Immature natural killer cell (primary cell): Measurements from ENCODE around the gene GLCE. TPM values are rescaled to one million over a fixed set of nuclear protein-coding genes. Genes with fewer than 3 reads are reported as not detected.

Experiments
- DNase-seq, 3 donors: peaks; one replicate each; pipeline ENCODE4 v3.0.0; 2022; ENCODE audit warnings: mixed read lengths in 1 of 3
- H3K27ac Mint-ChIP-seq, 6 donors: one replicate each; pipeline ENCODE4 v1.8.0; 2020; ENCODE audit warnings: mixed read lengths in 6 of 6, mild to moderate bottlenecking in 5 of 6, inconsistent platforms in 4 of 6, moderate library complexity in 3 of 6
- H3K27me3 Mint-ChIP-seq, 3 donors: one replicate each; pipeline ENCODE4 v1.8.0; 2020 to 2021; ENCODE audit warnings: low read depth in 3 of 3, mild to moderate bottlenecking in 3 of 3, mixed read lengths in 3 of 3, moderate library complexity in 3 of 3, inconsistent platforms in 1 of 3
- H3K36me3 Mint-ChIP-seq, 3 donors: one replicate each; pipeline ENCODE4 v1.8.0; 2020; ENCODE audit warnings: mixed read lengths in 3 of 3, inconsistent platforms in 2 of 3, mild to moderate bottlenecking in 2 of 3
- H3K4me1 Mint-ChIP-seq, 2 donors: one replicate each; pipeline ENCODE4 v1.8.0; 2020; ENCODE audit warnings: inconsistent platforms in 2 of 2, mild to moderate bottlenecking in 2 of 2, mixed read lengths in 2 of 2, moderate library complexity in 1 of 2
- H3K4me3 Mint-ChIP-seq, 5 donors: one replicate each; pipeline ENCODE4 v1.8.0; 2020; ENCODE audit warnings: mild to moderate bottlenecking in 5 of 5, mixed read lengths in 5 of 5, inconsistent platforms in 3 of 5, moderate library complexity in 3 of 5
- H3K9me3 Mint-ChIP-seq, 6 donors: one replicate each; pipeline ENCODE4 v1.8.0; 2020; ENCODE audit warnings: mild to moderate bottlenecking in 6 of 6, mixed read lengths in 6 of 6, inconsistent platforms in 4 of 6, moderate library complexity in 3 of 6
- polyA plus RNA-seq, 3 donors: library from polyadenylated mRNA; unstranded; fragments of 300-500 nt; fragmentation: Illumina TruSeq; gene quantifications; one replicate each; pipeline ENCODE4 v1.2.3, GENCODE V29; 2021

Gene GLCE
- polyA plus RNA-seq, 3 donors from 2014 or later: 4.2 TPM; not detected in 1

DNA sequence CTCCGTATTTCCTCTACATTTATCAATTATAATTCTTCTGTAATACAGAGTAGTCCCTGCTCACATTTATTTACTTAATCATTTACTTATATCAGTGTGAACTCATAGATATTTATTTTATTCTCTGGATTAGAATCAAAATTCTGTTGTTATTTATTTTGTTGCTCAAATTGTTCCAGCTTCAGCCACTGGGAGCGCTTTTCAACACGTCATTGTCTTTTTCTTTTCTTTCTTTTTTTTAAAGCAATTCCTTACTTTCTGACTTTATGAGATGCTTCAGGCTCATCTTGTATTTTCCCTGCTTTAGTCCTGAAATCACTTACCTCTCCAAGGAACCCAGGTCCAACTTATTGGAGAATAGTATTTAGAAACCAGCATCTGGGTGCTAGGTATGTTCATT, 53.4 kb downstream of the GLCE start:
- Mint-ChIP-seq H3K4me1 (no peaks in the 10 kb centered on the region), H3K4me3 (no peak overlapping the region), H3K27ac (no peak overlapping the region), H3K9me3 (no peaks in the 10 kb centered on the region), H3K36me3 (no peaks in the 10 kb centered on the region), H3K27me3 (peaks cover 0 to 2% (median 0%) of the 10 kb centered on the region in 3 donors)
- no peak for DNase-seq

DNA sequence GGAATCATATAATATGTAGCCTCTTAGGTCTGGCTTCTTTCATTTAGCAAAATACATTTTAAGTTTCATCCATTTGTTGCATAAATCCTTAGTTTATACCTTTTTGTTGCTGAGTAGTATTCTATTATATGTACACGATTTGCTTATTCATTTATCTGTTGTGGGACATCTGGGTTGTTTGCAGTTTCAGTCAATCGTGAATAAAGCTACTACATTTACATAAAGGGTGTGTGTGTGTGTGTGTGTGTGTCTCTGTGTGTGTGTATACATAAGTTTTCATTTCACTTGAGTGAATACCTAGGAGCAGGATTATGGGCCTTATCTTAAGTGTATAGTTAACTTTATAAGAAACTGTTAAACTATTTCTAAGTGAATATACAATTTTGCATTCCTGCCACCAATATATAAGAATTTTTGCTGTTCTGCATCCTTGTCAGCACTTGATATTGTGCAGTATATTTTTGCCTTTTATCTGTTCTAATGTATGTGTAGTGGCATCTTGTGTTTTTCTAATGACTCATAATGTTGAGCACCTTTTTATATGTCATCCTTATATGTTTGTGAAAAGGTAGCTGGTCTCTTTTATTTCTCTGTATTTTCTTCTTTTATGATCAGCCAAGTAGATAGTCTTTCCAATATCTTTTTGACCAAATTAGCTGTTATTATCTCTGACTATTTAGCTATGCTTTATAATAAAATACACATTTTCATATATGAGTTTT, 55.0 kb downstream of the GLCE start:
- H3K27me3 Mint-ChIP-seq: no peaks in the 10 kb centered on the region
- no peaks in the 10 kb centered on the region for H3K9me3 Mint-ChIP-seq
- no peak overlapping the region for H3K4me3 Mint-ChIP-seq
- DNase-seq: no peak
- no peak overlapping the region for H3K27ac Mint-ChIP-seq
- H3K4me1 Mint-ChIP-seq: no peaks in the 10 kb centered on the region
- no peaks in the 10 kb centered on the region for H3K36me3 Mint-ChIP-seq

GRCh38 chr15:69217381-69217780, 56.9 kb downstream of the GLCE start:
- Mint-ChIP-seq H3K36me3 (peaks cover 0 to 4% (median 0%) of the 10 kb centered on the region in 3 donors), H3K4me3 (no peak overlapping the region), H3K9me3 (no peaks in the 10 kb centered on the region), H3K27ac (no peak overlapping the region), H3K4me1 (no peaks in the 10 kb centered on the region), H3K27me3 (peaks cover 0 to 2% (median 0%) of the 10 kb centered on the region in 3 donors)
- no peak for DNase-seq

DNA sequence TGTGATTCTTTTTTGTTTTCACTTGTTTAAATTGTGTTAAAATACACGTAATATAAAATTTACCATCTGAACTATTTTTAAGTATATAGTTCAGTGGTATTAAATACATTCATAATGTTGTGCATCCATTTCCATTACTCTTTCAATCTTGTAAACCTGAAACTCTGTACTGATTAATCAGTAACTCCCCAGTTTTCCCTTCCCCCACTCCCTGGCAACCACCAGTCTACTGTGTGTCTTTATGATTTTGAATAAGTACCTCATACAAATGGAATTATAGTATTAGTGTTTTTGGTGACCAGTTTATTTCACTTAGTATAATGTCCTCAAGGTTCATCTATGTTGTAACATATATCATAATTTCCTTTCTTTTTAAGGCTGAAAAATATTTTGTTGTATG, 59.3 kb downstream of the GLCE start:
- peaks cover 0 to 2% (median 2%) of the 10 kb centered on the region in 3 donors for H3K27me3 Mint-ChIP-seq
- H3K36me3 Mint-ChIP-seq: peaks cover 8 to 17% (median 10%) of the 10 kb centered on the region in 3 donors
- DNase-seq: no peak
- H3K4me1 Mint-ChIP-seq: no peaks in the 10 kb centered on the region
- no peak overlapping the region for H3K27ac Mint-ChIP-seq
- peaks cover 0 to 13% (median 0%) of the 10 kb centered on the region in 6 donors for H3K9me3 Mint-ChIP-seq
- no peak overlapping the region for H3K4me3 Mint-ChIP-seq

- peaks cover 0 to 13% (median 0%) of the 10 kb centered on the region in 6 donors for H3K9me3 Mint-ChIP-seq
- H3K4me3 Mint-ChIP-seq: no peak overlapping the region
- H3K36me3 Mint-ChIP-seq: peaks cover 8 to 17% (median 10%) of the 10 kb centered on the region in 3 donors
- H3K4me1 Mint-ChIP-seq: no peaks in the 10 kb centered on the region
- no peak for DNase-seq
- no peak overlapping the region for H3K27ac Mint-ChIP-seq
- H3K27me3 Mint-ChIP-seq: peaks cover 0 to 2% (median 2%) of the 10 kb centered on the region in 3 donors
These were observed 61.6 kb downstream of the GLCE start for GRCh38 chr15:69222002-69222474.

- Mint-ChIP-seq H3K4me3 (no peak overlapping the region), H3K27me3 (peaks cover 0 to 2% (median 2%) of the 10 kb centered on the region in 3 donors), H3K27ac (no peak overlapping the region), H3K36me3 (peaks cover 12 to 19% (median 12%) of the 10 kb centered on the region in 3 donors), H3K4me1 (no peaks in the 10 kb centered on the region), H3K9me3 (peaks cover 0 to 13% (median 0%) of the 10 kb centered on the region in 6 donors)
- DNase-seq: no peak
These were observed 62.8 kb downstream of the GLCE start for GRCh38 chr15:69223083-69223813.

- peaks cover 19 to 24% (median 20%) of the 10 kb centered on the region in 3 donors for H3K36me3 Mint-ChIP-seq
- H3K9me3 Mint-ChIP-seq: peaks cover 0 to 13% (median 0%) of the 10 kb centered on the region in 6 donors
- H3K27ac Mint-ChIP-seq: no peak overlapping the region
- H3K4me3 Mint-ChIP-seq: no peak overlapping the region
- peaks cover 0 to 2% (median 2%) of the 10 kb centered on the region in 3 donors for H3K27me3 Mint-ChIP-seq
- DNase-seq: no peak
- no peaks in the 10 kb centered on the region for H3K4me1 Mint-ChIP-seq
These were observed 63.9 kb downstream of the GLCE start for GRCh38 chr15:69224383-69224782.

DNA sequence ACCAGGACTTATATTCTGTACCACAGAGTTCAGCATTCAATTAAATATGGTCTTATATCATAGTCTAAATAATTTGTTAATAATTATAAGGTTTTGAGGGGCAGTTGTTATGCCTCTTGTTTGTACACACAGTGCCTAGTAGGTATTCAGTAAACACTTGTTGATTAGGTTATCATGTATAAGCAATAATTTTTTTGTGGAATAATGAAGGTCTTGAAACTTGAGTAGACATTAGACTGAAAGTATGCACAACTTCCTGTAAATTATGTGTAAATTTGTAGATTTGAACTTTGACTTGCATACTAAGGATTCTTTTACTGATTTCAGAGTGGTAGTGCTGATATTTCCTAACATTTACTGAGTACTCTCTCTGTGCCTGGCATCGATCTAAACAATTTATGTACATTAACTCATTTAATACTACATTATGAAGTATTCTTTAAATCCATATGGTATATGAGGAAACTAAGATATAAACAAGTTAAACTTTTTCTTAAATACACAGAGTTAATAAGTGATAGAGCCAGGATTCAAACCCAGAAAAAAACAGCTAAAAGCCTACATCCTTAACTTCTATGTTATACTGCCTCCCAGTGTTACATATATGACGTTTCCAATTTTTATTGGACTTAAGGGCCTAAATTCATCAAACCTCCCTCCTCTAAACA, 65.1 kb downstream of the GLCE start:
- H3K27me3 Mint-ChIP-seq: peaks cover 0 to 2% (median 2%) of the 10 kb centered on the region in 3 donors
- no peak for DNase-seq
- H3K4me3 Mint-ChIP-seq: no peak overlapping the region
- H3K9me3 Mint-ChIP-seq: peaks cover 0 to 13% (median 0%) of the 10 kb centered on the region in 6 donors
- no peaks in the 10 kb centered on the region for H3K4me1 Mint-ChIP-seq
- peaks cover 19 to 25% (median 22%) of the 10 kb centered on the region in 3 donors for H3K36me3 Mint-ChIP-seq
- H3K27ac Mint-ChIP-seq: no peak overlapping the region

- Mint-ChIP-seq H3K36me3 (peaks cover 19 to 25% (median 22%) of the 10 kb centered on the region in 3 donors), H3K27ac (no peak overlapping the region), H3K9me3 (peaks cover 0 to 13% (median 0%) of the 10 kb centered on the region in 6 donors), H3K4me1 (no peaks in the 10 kb centered on the region), H3K4me3 (no peak overlapping the region), H3K27me3 (peaks cover 0 to 2% (median 0%) of the 10 kb centered on the region in 3 donors)
- DNase-seq: no peak
These were observed 65.6 kb downstream of the GLCE start for GRCh38 chr15:69226023-69226355.

DNA sequence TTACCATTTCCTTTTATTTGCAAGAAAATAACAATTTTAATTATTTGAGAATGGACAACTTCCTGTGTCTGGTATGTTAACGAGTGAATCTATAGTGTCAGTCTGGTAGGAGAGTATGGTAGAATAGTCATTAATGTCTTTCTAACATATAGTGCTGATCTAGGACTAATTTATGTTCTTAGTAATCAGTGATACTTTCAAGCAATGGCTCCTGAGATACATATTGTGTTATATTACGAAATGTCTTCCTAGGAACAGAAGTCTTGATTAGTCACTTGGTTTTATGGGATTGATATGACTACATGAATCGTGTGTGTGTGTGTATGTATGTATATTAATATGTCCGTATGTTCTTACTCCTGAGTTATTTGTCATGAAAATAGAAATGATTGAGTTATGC, 71.7 kb downstream of the GLCE start:
- no peak for DNase-seq
- Mint-ChIP-seq H3K27me3 (no peaks in the 10 kb centered on the region), H3K36me3 (peaks cover 8 to 13% (median 9%) of the 10 kb centered on the region in 3 donors), H3K4me3 (no peak overlapping the region), H3K4me1 (no peaks in the 10 kb centered on the region), H3K27ac (no peak overlapping the region), H3K9me3 (no peaks in the 10 kb centered on the region)

- Mint-ChIP-seq H3K27ac (no peak overlapping the region), H3K36me3 (peaks cover 8 to 13% (median 9%) of the 10 kb centered on the region in 3 donors), H3K4me3 (no peak overlapping the region), H3K9me3 (no peaks in the 10 kb centered on the region), H3K4me1 (no peaks in the 10 kb centered on the region), H3K27me3 (no peaks in the 10 kb centered on the region)
- no peak for DNase-seq
These were observed 72.3 kb downstream of the GLCE start for GRCh38 chr15:69232765-69233164.

- H3K4me3 Mint-ChIP-seq: no peak overlapping the region
- peaks cover 0 to 2% (median 0%) of the 10 kb centered on the region in 6 donors for H3K9me3 Mint-ChIP-seq
- H3K36me3 Mint-ChIP-seq: no peaks in the 10 kb centered on the region
- DNase-seq: no peak
- H3K27ac Mint-ChIP-seq: no peak overlapping the region
- H3K27me3 Mint-ChIP-seq: no peaks in the 10 kb centered on the region
- H3K4me1 Mint-ChIP-seq: no peaks in the 10 kb centered on the region
These were observed 74.2 kb downstream of the GLCE start for GRCh38 chr15:69234676-69235075.

- H3K36me3 Mint-ChIP-seq: no peaks in the 10 kb centered on the region
- no peak overlapping the region for H3K4me3 Mint-ChIP-seq
- H3K27ac Mint-ChIP-seq: no peak overlapping the region
- H3K27me3 Mint-ChIP-seq: peaks cover 2 to 4% (median 2%) of the 10 kb centered on the region in 3 donors
- peaks cover 0 to 2% (median 0%) of the 10 kb centered on the region in 6 donors for H3K9me3 Mint-ChIP-seq
- no peaks in the 10 kb centered on the region for H3K4me1 Mint-ChIP-seq
- no peak for DNase-seq
These were observed 76.1 kb downstream of the GLCE start for GRCh38 chr15:69236505-69236904.

GRCh38 chr15:69237718-69238117, 77.3 kb downstream of the GLCE start:
- no peak for DNase-seq
- peaks cover 0 to 2% (median 0%) of the 10 kb centered on the region in 6 donors for H3K9me3 Mint-ChIP-seq
- no peaks in the 10 kb centered on the region for H3K36me3 Mint-ChIP-seq
- no peak overlapping the region for H3K27ac Mint-ChIP-seq
- H3K27me3 Mint-ChIP-seq: peaks cover 2 to 4% (median 2%) of the 10 kb centered on the region in 3 donors
- H3K4me1 Mint-ChIP-seq: no peaks in the 10 kb centered on the region
- no peak overlapping the region for H3K4me3 Mint-ChIP-seq
